ENCODE data around the gene ZBTB25.

DNA sequence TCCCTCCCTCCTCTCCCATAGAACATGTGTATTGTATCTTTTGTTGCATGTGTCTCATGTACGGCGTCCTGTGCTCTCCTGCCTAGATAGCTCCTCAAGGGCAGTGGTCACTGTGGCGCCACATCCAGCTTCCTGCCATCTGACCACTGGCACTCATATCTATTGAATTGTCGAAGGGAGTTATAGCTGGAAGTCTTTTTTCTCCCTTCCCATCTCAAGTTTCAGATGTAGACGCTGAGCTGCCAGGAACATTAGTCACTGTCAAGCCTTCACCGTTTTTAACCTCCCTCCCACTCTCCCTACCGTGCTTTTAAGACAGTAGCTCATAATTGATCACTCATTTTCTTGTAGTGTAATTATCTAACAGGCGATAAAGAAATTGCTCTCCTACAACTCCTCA is 82.5 kb downstream of the ZBTB25 start:
- no peak for TF ChIP-seq POLR2A (IDR thresholded peaks at IDR 0.05)
- TF ChIP-seq, protein P1, sequence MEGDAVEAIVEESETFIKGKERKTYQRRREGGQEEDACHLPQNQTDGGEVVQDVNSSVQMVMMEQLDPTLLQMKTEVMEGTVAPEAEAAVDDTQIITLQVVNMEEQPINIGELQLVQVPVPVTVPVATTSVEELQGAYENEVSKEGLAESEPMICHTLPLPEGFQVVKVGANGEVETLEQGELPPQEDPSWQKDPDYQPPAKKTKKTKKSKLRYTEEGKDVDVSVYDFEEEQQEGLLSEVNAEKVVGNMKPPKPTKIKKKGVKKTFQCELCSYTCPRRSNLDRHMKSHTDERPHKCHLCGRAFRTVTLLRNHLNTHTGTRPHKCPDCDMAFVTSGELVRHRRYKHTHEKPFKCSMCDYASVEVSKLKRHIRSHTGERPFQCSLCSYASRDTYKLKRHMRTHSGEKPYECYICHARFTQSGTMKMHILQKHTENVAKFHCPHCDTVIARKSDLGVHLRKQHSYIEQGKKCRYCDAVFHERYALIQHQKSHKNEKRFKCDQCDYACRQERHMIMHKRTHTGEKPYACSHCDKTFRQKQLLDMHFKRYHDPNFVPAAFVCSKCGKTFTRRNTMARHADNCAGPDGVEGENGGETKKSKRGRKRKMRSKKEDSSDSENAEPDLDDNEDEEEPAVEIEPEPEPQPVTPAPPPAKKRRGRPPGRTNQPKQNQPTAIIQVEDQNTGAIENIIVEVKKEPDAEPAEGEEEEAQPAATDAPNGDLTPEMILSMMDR (IDR thresholded peaks at IDR 0.05): no peak
